Endothelial cell of umbilical vein (primary cell): Measurements from ENCODE around the gene SLITRK2. TPM values are rescaled to one million over a fixed set of nuclear protein-coding genes. Genes with fewer than 3 reads are reported as not detected.

Experiments used
- BruUV-seq: library from RNA; stranded (reverse); fragments of 400-500 nt; replicated peaks from 2 replicates; lab custom pipeline; 2021; lab: Mats Ljungman, UMichigan
- CTCF ChIA-PET: fragments of 300-600, 350-600 bp; sonication (Branson Sonifier 250); formaldehyde crosslinking; loops from one replicate; lab custom pipeline; 2021; ENCODE audit warnings: antibody characterized with exemption, inconsistent platforms; lab: Charles Lee
- POLR2A ChIA-PET: fragments of 300-600, 350-600 bp; sonication (Branson Sonifier 250); formaldehyde crosslinking; loops from one replicate; lab custom pipeline; 2021; ENCODE audit warnings: antibody characterized with exemption, inconsistent platforms; lab: Charles Lee
- DNase-seq: peaks from one replicate; pipeline ENCODE4 v3.0.0-alpha.2; 2011; ENCODE audit warnings: low read depth, low spot score
- FAIRE-seq: peaks from 2 replicates; lab custom pipeline; 2011; peaks lifted over from hg19 to GRCh38; lab: Jason Lieb, UNC
- H2AFZ ChIP-seq: 2 replicates; pipeline ENCODE4 v1.6.0; 2012; ENCODE audit warnings: low read depth, low read length, control low read depth, inconsistent platforms
- H3K27ac ChIP-seq: 2 replicates; pipeline ENCODE4 v1.5.1; 2011; ENCODE audit warnings: low read depth, mild to moderate bottlenecking, control low read depth, low read length, moderate library complexity; ENCODE audit not compliant: insufficient read depth
- H3K27me3 ChIP-seq, 2 experiments: 2 replicates each; pipeline versions ENCODE4 v1.6.0 to v1.6.1; 2011; ENCODE audit warnings: low read length in 2 of 2, mixed read lengths in 1 of 2; ENCODE audit not compliant: control insufficient read depth in 2 of 2, insufficient read depth in 2 of 2
- H3K36me3 ChIP-seq, 2 experiments: 2 replicates in 1 of 2; 3 replicates in 1 of 2; pipeline ENCODE4 v1.5.1; 2011; ENCODE audit warnings: low read length in 2 of 2, mild to moderate bottlenecking in 1 of 2, moderate library complexity in 1 of 2; ENCODE audit not compliant: control insufficient read depth in 2 of 2, insufficient read depth in 2 of 2; ENCODE audit errors: extremely low read depth in 1 of 2
- H3K4me1 ChIP-seq: 3 replicates; pipeline ENCODE4 v1.5.1; 2011; ENCODE audit warnings: mild to moderate bottlenecking, low read length; ENCODE audit not compliant: control insufficient read depth, insufficient read depth; ENCODE audit errors: extremely low read depth
- H3K4me2 ChIP-seq: 2 replicates; pipeline ENCODE4 v1.6.1; 2011; ENCODE audit warnings: low read length, control low read depth, mixed read lengths; ENCODE audit not compliant: insufficient read depth
- H3K4me3 ChIP-seq, 3 experiments: fragments of 200-600 bp in 1 of 3; sonication (generic), shearing (Covaris generic) in 1 of 3; replicated peaks in 1 of 3; 2 replicates each; pipeline ENCODE4 v1.5.1; 2011 to 2016; ENCODE audit warnings: control low read depth in 3 of 3, low read length in 3 of 3, mild to moderate bottlenecking in 2 of 3, inconsistent platforms in 1 of 3, low read depth in 1 of 3, moderate library complexity in 1 of 3; ENCODE audit not compliant: insufficient read depth in 1 of 3
- H3K79me2 ChIP-seq: 2 replicates; pipeline ENCODE4 v1.6.0; 2012; ENCODE audit warnings: low read length, inconsistent platforms; ENCODE audit not compliant: control insufficient read depth, insufficient read depth
- H3K9ac ChIP-seq: replicated peaks from 2 replicates; pipeline ENCODE3; 2011; ENCODE audit warnings: low read length, control low read depth; ENCODE audit not compliant: insufficient read depth; ENCODE audit errors: extremely low read depth
- H3K9me1 ChIP-seq: replicated peaks from 3 replicates; pipeline ENCODE4 v1.6.0; 2011; ENCODE audit warnings: mild to moderate bottlenecking, low read length; ENCODE audit not compliant: control insufficient read depth, insufficient read depth; ENCODE audit errors: extremely low read depth
- H3K9me3 ChIP-seq: replicated peaks from 2 replicates; pipeline ENCODE4 v1.5.1; 2012; ENCODE audit warnings: low read length, inconsistent platforms; ENCODE audit not compliant: control insufficient read depth, insufficient read depth
- H4K20me1 ChIP-seq: replicated peaks from 2 replicates; pipeline ENCODE3; 2011; ENCODE audit warnings: mild to moderate bottlenecking, low read length; ENCODE audit not compliant: control insufficient read depth, insufficient read depth; ENCODE audit errors: extremely low read depth
- EZH2 ChIP-seq: IDR thresholded peaks from 2 replicates; pipeline ENCODE4 v1.6.1; 2012; ENCODE audit warnings: borderline replicate concordance, low read depth, mild to moderate bottlenecking, moderate library complexity, low read length, inconsistent platforms; ENCODE audit not compliant: severe bottlenecking
- FOS ChIP-seq: IDR thresholded peaks from 2 replicates; pipeline ENCODE4 v1.6.1; 2011; ENCODE audit warnings: mild to moderate bottlenecking, low read length, moderate library complexity, borderline replicate concordance; ENCODE audit not compliant: insufficient read depth
- GATA2 ChIP-seq: IDR thresholded peaks from 2 replicates; pipeline ENCODE4 v1.7.0; 2011; ENCODE audit warnings: low read depth, mild to moderate bottlenecking, moderate library complexity, mixed read lengths, low read length; ENCODE audit not compliant: insufficient read length, insufficient read depth
- JUN ChIP-seq: IDR thresholded peaks from 2 replicates; pipeline ENCODE4 v1.6.1; 2011; ENCODE audit warnings: borderline replicate concordance, low read depth; ENCODE audit not compliant: insufficient read length, insufficient read depth
- MYC ChIP-seq: IDR thresholded peaks from one replicate; pipeline ENCODE4 v1.6.1; 2011; ENCODE audit warnings: mild to moderate bottlenecking, low read depth, low read length
- POLR2A ChIP-seq: IDR thresholded peaks from 2 replicates; pipeline ENCODE4 v1.6.1; 2012; ENCODE audit warnings: low read depth, mild to moderate bottlenecking, control low read depth, low read length
- POLR2AphosphoS5 ChIP-seq: IDR thresholded peaks from 2 replicates; pipeline ENCODE4 v1.6.1; 2012; ENCODE audit warnings: low read depth, mild to moderate bottlenecking, control low read depth, low read length, moderate library complexity; ENCODE audit not compliant: insufficient read depth
- dilution Hi-C: fragments of 300-500 bp; cut with MboI; formaldehyde crosslinking; loops from one replicate; pipeline ENCODE4 v1.15.0; 2019; ENCODE audit warnings: low sequenced_read_pairs; ENCODE audit not compliant: extremely low pct_ligation_motif_present
- intact Hi-C: fragments of 100-400 bp; cut with micrococcal nuclease; formaldehyde crosslinking; loops from one replicate; pipeline ENCODE4 v1.10.0; 2022
- polyA plus RNA-seq, 4 experiments: library from polyadenylated mRNA; depleted of rRNA in 3 of 4; stranded (reverse) in 3 of 4; unstranded in 1 of 4; fragments of >200 nt; gene quantifications; 2 replicates each; pipeline versions ENCODE4 v1.2.1 to v1.2.3, GENCODE V29; 2011 to 2012; ENCODE audit warnings: missing spikeins in 1 of 4
- total RNA-seq: library from RNA; stranded (reverse); gene quantifications from 2 replicates; pipeline ENCODE4 v1.2.3, GENCODE V29; 2021
- TF ChIP-seq, protein P1 (sequence below): IDR thresholded peaks from 2 replicates; pipeline ENCODE4 v1.6.1; 2011; ENCODE audit not compliant: insufficient read depth, insufficient read length
- TF ChIP-seq, protein P2 (sequence below), 2 donors: IDR thresholded peaks; 1 replicate in 1 of 2; 2 replicates in 1 of 2; pipeline ENCODE4 v1.5.1; 2011; ENCODE audit warnings: low read length in 2 of 2, mild to moderate bottlenecking in 2 of 2, moderate library complexity in 2 of 2, control low read depth in 1 of 2, inconsistent platforms in 1 of 2, low read depth in 1 of 2; ENCODE audit not compliant: insufficient read depth in 1 of 2; ENCODE audit errors: extremely low read depth in 1 of 2

Gene SLITRK2
- total and polyA plus RNA-seq, 2 donors (not counting 3 experiments of a cell fraction or from before 2014, with no cell fraction given), result not detected

GRCh38 chrX:145825896-145826295 lies 8.3 kb downstream of the SLITRK2 start:
- FAIRE-seq (no peak), DNase-seq (no peak)
- H3K9me1 ChIP-seq, result no peaks in the 10 kb centered on the region
- no peaks in the 10 kb centered on the region for H4K20me1 ChIP-seq
- ChIA-PET POLR2A (no interaction called here), CTCF (no interaction called here)
- H3K4me2 ChIP-seq, result no peak overlapping the region
- intact Hi-C loops (no loop called here), dilution Hi-C loops (no loop called here)
- no peak overlapping the region for H3K9ac ChIP-seq
- H3K4me3 ChIP-seq, result no peak overlapping the region
- H3K9me3 ChIP-seq, result no peaks in the 10 kb centered on the region
- H3K79me2 ChIP-seq, result no peaks in the 10 kb centered on the region
- H3K27ac ChIP-seq, result no peak overlapping the region
- no peaks in the 10 kb centered on the region for H3K27me3 ChIP-seq
- H2AFZ ChIP-seq, result no peak overlapping the region
- BruUV-seq, result no TSS peak
- no peak for TF ChIP-seq FOS
- no peaks in the 10 kb centered on the region for H3K4me1 ChIP-seq
- no peaks in the 10 kb centered on the region for H3K36me3 ChIP-seq

- H4K20me1 ChIP-seq, result no peaks in the 10 kb centered on the region
- TF ChIP-seq FOS (no peak), JUN (no peak), MYC (no peak), GATA2 (no peak), POLR2AphosphoS5 (no peak), EZH2 (no peak), POLR2A (no peak)
- TF ChIP-seq, protein P1, sequence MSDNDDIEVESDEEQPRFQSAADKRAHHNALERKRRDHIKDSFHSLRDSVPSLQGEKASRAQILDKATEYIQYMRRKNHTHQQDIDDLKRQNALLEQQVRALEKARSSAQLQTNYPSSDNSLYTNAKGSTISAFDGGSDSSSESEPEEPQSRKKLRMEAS, result no peak
- TF ChIP-seq, protein P2, sequence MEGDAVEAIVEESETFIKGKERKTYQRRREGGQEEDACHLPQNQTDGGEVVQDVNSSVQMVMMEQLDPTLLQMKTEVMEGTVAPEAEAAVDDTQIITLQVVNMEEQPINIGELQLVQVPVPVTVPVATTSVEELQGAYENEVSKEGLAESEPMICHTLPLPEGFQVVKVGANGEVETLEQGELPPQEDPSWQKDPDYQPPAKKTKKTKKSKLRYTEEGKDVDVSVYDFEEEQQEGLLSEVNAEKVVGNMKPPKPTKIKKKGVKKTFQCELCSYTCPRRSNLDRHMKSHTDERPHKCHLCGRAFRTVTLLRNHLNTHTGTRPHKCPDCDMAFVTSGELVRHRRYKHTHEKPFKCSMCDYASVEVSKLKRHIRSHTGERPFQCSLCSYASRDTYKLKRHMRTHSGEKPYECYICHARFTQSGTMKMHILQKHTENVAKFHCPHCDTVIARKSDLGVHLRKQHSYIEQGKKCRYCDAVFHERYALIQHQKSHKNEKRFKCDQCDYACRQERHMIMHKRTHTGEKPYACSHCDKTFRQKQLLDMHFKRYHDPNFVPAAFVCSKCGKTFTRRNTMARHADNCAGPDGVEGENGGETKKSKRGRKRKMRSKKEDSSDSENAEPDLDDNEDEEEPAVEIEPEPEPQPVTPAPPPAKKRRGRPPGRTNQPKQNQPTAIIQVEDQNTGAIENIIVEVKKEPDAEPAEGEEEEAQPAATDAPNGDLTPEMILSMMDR (IDR thresholded peaks at IDR 0.05; ENCODE audit: extremely low read depth in 1 of 2, insufficient read depth in 1 of 2, low read depth in 1 of 2, low read length in 2 of 2), result no peak
- H3K9ac ChIP-seq, result no peak overlapping the region
- ChIA-PET POLR2A (no interaction called here), CTCF (no interaction called here)
- no peaks in the 10 kb centered on the region for H3K4me1 ChIP-seq
- dilution Hi-C loops (no loop called here), intact Hi-C loops (no loop called here)
- no TSS peak for BruUV-seq
- H2AFZ ChIP-seq, result no peak overlapping the region
- no peaks in the 10 kb centered on the region for H3K27me3 ChIP-seq
- no peak overlapping the region for H3K27ac ChIP-seq
- H3K4me3 ChIP-seq, result no peak overlapping the region
- no peaks in the 10 kb centered on the region for H3K36me3 ChIP-seq
- FAIRE-seq (no peak), DNase-seq (no peak)
- H3K9me3 ChIP-seq, result no peaks in the 10 kb centered on the region
- no peaks in the 10 kb centered on the region for H3K9me1 ChIP-seq
- no peak overlapping the region for H3K4me2 ChIP-seq
- H3K79me2 ChIP-seq, result no peaks in the 10 kb centered on the region
Observed at GRCh38 chrX:145826466-145826865, 8.8 kb downstream of the SLITRK2 start.
